HL-60/S4 treated with retinoic acid at 250 ng/mL for 4 days and 3 days (cell line): Measurements from ENCODE around the gene TOMM40L.
"Not testable (repeated sequence)": the region's sequence is repeated elsewhere in the genome, so short reads cannot be mapped to it uniquely, and the experiment has no call there.

ENCODE experiments used
- in situ Hi-C: fragments of 300-500 bp; cut with MboI; formaldehyde crosslinking; loops from 2 replicates; pipeline ENCODE4 v1.7.0; 2022; ENCODE audit warnings: low sequenced_read_pairs

TOMM40L gene

GRCh38 chr1:161244888-161245287, 19.0 kb downstream of the TOMM40L start:
- in situ Hi-C loops = no loop called here

DNA sequence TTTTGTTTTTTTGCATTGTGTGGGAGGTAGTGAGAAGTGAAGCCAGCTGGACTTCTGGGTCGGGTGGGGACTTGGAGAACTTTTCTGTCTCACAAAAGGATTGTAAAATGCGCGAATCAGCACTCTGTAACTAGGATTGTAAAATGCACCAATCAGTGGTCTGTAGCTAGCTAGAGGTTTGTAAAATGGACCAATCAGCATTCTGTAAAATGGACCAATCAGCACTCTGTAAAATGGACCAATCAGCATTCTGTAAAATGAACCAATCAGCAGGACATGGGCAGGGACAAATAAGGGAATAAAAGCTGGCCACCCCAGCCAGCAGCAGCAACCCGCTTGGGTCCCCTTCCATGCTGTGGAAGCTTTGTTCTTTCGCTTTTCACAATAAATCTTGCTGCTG, 24.2 kb downstream of the TOMM40L start:
- in situ Hi-C loops = not testable (repeated sequence)

- in situ Hi-C loops = no loop called here
These were observed 25.0 kb downstream of the TOMM40L start for GRCh38 chr1:161250829-161251228.

DNA sequence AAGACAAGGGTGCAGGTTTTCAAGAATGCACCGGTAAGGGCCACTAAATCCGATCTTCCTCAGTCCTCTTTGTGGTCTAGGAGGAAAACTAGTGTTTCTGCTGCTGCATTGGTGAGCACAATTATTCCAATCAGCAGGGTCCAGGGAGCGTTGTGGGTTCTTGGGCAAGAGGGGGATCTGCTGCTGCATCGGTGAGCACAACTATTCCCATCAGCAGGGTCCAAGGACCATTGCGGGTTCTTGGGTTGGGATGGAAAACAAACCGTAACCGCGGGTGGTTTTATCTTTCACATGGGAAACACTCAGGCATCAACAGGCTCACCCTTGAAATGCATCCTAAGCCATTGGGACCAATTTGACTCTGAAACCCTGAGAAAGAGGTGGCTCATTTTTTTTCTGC, 25.7 kb downstream of the TOMM40L start:
- in situ Hi-C loops = no loop called here

DNA sequence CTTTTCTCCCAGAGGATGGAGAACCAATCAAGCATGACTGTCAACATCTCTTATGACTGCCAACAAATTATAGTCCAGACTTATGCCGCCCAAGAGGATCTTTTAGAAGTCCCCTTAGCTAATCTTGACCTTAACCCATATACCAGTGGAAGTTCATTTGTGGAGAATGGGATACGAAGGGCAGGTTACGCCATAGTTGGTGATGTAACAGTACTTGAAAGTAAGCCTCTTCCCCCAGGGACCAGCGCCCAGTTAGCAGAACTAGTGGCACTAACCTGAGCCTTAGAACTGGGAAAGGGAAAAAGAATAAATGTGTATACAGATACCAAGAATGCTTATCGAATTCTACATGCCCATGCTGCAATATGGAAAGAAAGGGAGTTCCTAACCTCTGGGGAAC, 29.4 kb downstream of the TOMM40L start:
- in situ Hi-C loops = not testable (repeated sequence)

- in situ Hi-C loops = not testable (repeated sequence)
These were observed 30.2 kb downstream of the TOMM40L start for GRCh38 chr1:161255955-161256520.

DNA sequence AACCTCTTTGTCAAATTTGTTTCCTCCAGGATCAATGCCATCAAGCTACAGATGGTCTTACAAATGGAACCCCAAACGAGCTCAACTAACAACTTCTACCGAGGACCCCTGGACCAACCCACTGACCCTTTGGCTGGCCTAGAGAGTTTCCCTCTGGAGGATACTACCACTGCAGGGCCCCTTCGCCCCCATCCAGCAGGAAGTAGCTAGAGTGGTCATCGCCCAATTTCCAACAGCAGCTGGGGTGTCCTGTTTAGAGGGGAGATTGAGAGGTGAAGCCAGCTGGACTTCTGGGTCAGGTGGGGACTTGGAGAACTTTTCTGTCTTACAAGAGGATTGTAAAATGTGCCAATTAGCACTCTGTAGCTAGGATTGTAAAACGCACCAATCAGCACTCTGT, 31.2 kb downstream of the TOMM40L start:
- in situ Hi-C loops = not testable (repeated sequence)

- in situ Hi-C loops = no loop called here
These were observed 32.8 kb downstream of the TOMM40L start, which contains the start of gene PCP4L1 for GRCh38 chr1:161258439-161259344. Gene PCP4L1, plus strand, starts transcription at chr1:161258745. Its CDS starts 230 bp downstream, at chr1:161258975.

GRCh38 chr1:161259345-161259702, 33.5 kb downstream of the TOMM40L start:
- in situ Hi-C loops = no loop called here

- in situ Hi-C loops = no loop called here
These were observed 33.9 kb downstream of the TOMM40L start for GRCh38 chr1:161259765-161260164.

DNA sequence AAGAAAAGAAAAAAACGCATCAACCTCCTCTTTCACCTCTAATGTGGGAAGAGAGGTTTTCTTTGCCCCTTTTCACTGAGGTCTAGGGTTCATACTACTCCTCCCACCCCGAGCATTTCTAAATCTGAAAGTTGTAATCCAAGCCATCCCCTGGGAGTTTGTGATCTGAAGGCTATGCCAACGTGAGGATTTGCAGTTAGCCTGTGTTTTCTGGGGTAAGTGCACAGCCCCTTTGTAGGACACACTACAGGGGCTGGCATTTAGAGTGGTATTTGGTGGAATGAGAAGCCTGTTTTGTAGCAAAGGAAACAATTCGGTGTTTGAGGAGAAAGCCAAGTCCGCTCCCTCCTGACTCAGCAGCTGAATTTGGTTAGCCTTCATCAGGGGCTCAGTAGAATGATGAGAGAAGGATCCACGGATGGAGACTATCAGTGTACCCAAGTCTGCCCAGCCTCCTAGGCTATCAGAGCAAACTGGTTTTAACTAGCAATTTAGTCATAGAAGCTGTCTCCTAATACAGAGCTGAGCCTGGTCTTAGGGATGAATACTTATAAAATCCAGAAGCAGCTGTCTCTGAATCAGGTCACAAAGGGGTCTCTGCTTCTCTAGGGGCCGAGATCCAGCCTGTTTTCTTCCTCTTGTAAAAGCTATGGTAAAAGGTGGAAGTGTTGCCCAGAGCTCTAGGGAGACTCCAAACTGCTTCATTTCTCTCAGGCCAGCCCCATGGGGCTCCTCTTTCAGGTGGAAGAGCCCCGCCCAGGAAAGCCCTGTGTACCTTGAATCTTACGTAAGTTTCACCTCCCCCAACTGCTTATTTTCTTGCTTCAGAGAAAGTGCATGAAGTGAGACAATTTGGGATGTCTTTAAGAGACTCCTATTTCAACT, 34.8 kb downstream of the TOMM40L start:
- in situ Hi-C loops = no loop called here

DNA sequence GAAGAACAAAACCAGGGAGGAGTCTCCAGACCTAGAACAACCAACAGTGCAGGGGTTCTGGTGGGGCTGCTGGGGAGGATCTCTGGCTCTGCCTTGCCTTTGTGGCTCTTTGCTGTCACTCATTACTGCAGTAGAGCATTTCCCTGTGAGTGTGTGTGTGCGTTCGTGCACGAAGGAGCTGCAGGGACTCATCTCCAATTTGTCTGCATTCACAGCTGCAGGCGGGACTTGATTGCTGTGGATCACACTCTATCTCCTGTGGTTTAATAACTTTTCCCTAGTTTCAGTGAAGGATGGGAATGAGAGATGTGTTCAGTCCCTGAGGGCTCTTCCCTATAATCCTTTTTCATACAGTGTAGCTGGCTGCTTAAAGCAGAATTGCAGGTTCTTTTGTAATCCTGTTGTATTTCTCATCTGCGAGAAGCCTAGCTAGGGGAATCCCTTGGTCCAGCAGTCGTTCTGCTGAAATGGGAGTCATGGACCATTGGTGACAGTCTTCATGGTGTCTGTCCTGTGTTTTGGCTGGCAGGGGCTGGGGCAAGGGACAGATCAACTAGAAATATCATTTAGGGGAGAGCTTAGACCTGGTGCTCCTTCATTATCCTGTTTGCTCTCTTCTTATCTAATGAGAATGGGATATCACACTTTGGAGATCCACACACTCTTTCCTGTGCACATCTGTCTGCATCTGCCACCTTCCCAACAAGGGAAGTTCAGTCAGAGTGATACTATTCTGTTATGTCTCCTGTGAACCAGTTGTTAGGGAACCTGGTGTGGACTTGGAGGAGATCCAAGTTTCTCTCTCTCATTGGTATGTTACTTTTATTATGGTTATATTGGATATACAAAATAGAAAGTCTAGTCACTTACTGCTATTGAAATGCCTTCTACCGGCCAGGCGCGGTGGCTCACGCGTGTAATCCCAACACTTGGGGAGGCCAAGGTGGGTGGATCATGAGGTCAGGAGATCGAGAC, 35.7 kb downstream of the TOMM40L start:
- in situ Hi-C loops = no loop called here

DNA sequence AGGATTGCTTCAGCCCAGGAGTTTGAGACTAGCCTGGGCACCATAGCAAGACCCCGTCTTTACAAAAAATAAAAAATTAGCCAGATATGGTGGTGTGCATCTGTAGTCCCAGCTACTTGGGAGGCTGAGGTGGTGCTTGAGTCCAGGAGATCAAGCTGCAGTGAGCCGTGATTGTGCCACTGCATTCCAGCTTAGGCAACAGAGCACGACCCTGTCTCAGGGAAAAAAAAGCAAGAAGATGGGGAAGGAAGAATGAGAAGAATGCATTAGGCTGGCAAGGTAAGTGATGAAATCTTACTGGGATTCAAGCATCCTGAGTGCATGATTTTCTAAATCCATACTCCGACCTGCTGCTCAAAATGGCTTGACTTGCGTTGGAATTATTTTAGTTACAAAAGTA, 39.4 kb downstream of the TOMM40L start:
- in situ Hi-C loops = no loop called here

DNA sequence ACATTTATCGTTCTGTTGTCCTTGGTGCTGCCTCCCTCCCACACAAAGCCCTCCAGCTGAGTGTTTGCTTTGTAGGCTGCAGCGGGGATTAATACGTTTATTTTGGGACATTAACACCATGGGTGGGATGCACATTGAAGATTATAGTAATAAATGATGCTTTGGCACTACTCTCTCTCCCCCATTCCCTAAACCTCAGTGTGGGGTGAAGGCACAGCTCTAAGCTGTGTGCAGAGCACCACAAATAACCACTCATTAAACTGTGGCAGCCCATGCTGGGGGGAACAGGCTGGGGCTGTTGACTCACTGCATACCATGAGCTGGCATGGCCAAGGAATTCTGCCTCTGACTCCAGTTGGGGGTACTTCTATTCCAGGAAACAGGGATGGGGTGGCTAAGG, 40.3 kb downstream of the TOMM40L start:
- in situ Hi-C loops = no loop called here

DNA sequence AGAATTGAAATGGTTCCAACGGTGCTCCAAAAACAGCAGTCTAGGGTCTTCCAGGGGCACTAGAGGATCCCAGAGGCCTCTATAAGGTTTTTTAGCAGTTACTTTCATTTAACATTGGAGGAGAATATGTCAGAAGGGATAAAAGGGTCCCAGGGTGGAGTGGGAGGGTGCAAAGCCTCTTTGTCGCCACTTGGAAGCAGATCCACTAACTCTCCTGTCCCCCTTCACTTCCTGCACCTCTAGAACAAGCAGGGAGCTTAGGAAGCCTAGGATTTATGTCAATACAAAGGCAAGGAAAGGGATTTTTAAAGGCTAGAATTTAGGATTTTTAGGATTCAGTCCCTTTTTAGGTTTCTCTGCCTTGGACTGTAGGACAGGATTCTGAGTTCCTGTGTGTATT, 41.0 kb downstream of the TOMM40L start:
- in situ Hi-C loops = no loop called here

DNA sequence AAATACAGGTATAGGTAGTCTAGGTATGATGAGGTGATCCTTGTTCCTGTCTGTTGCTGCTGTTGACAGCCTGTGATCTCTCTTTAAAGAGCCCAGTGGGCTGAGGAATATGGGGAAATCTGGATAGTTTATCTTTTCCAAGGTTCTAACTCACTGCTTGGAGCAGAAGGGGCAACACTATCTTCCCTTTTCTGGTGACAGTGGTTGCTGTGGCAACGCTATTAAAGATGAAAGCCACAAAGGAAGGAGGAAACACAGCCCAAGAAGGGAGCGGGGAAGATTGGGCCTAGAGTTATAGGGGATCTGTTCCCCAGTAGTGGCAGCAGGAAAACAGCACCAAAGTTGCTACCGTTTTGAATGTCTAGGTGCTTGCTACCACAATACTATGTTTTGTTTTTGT, 41.5 kb downstream of the TOMM40L start:
- in situ Hi-C loops = no loop called here

- in situ Hi-C loops = no loop called here
These were observed 47.5 kb downstream of the TOMM40L start for GRCh38 chr1:161273402-161273801.

DNA sequence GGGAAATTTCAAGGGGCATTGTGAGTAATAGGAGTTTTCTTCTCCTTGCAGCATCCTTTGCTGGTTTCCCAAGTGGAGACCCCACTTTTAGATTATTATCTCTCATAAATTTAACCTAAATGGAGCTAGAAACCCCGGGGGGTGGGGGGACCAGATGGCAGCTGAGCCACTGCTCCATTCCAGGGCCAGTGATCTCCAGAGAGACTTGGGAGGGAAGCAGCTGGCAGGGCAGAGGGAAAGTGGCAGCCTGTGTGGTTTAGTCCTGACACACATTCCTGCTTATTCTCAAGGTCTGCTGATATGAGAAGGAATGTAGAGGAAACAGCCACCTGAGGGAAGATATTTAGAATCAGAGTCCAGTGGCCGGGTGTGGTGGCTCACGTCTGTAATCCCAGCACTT, 49.0 kb downstream of the TOMM40L start:
- in situ Hi-C loops = no loop called here
